Stimulated activated CD4-positive, alpha-beta T cell treated with anti-CD3 and anti-CD28 coated beads, Interleukin-2, amount 100 ng/mL, for 4 hours (primary cell): Measurements from ENCODE around the gene RAG2.
A peak's percentile ranks its signal among the peaks of the same experiment; 100 is the strongest.
"Not testable (repeated sequence)": the region's sequence is repeated elsewhere in the genome, so short reads cannot be mapped to it uniquely, and the experiment has no call there.

Source experiments
- DNase-seq: peaks from one replicate; pipeline ENCODE4 v3.0.0-alpha.2; 2020; ENCODE audit warnings: low read depth

RAG2 gene

DNA sequence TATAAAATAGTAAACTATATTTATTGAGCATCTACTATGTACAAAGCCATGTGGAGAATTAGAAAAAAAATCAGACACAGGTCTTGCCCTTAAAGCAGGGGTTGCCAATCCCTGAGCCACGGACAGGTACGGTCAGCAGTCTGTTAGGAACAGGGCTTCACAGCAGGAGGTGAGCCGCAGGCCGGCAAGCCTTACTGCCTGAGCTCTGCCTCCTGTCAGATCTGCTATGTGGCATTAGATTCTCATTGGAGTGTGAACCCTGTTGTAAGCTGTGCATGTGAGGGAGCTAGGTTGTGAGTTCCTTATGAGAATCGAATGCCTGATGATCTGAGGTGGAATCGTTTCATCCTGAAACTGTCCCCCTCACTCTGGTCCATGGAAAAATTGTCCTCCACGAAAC lies 2.1 kb upstream of the RAG2 start:
- DNase-seq: no peak

DNA sequence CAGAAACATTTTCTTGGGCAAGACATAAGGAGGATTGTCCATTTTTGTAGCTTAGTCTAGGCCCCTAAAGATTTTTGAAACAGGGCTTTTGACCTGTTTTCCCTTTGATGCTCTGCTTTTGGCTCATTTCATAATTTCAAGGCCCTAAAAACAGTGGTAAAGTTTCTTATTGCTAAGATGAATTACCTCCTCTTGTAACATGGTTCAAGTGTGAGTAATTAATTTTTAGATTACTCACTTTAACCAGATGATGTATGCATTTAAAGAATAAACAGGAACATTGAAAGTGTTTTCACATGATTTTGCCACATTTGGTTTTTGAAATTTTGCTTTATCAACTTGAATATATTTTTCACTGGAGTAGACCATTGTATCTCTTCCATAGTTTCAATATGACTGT lies 1.2 kb downstream of the RAG2 start:
- DNase-seq: no peak

DNA sequence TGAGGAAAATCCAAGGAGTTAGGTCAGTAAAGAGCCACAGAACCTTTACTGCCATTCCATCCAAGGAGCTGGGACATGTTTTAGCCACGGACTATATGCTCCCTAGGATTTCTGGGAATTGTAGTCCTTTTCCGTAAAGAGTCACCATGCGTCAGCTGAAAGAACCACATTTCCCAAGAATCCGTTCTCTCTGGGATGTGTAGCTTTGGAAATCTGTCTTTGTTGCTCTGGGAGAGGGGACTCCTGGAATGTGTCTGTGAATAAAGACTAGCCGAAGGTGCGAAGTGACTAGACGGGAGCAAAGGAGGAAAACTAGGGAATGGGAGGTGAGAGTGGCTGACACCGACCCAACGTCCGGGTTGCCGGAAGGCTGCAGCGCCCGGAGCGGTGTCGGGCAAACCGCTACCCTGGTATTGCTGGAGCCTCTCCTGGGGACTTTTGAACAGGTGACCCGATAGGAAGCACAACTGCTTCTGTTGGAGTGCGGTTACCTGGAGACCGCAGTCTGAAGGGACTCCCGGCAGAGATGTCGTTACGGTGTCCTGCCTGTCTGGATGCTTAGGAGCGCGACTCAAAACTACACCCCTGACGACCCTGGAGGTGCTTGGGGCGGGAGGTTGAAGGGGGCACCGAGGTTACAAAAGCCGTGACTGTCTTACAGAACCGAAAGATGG lies 3.6 kb downstream of the RAG2 start, which contains the start of gene IFTAP:
TSS of gene IFTAP (plus strand) at position 187 of the 674 bp plus-strand sequence. CDS start 15,602 bp downstream, outside the sequence.
- no peak for DNase-seq

DNA sequence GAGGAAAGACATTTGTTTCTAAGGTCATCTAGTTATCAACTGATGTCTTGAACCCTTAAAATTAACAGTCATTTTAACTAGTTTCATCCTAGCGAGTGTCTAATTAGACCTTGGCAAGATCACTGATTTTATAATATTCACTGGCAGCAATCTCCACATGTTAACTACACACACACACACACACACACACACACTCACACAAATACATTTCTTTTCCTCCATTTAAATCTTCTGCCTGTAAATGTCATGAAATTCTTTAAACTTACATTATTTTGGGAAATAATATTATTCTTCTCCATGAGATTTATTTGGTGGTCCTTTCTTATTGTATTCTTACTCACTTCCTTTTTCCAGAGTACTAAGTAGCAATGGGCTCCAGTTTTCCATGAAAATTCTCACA lies 6.6 kb downstream of the RAG2 start:
- no peak for DNase-seq

DNA sequence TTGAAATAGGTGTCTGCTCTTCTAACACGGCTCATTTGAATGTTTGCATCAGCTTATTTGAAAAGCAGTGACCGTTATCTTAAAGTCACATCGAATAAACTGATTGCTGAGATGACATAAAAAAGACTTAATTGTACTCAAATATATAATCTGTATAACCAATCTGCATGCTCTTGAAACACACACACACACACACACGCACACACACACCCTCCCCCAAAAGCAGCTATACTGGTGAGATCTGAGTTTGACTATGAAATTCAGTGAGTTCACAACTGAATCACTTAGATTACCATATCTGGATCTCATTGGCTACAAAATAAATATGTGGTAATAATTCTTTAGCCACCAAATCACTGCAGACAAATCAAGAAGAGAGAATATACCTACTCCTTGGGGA lies 7.5 kb downstream of the RAG2 start:
- no peak for DNase-seq

DNA sequence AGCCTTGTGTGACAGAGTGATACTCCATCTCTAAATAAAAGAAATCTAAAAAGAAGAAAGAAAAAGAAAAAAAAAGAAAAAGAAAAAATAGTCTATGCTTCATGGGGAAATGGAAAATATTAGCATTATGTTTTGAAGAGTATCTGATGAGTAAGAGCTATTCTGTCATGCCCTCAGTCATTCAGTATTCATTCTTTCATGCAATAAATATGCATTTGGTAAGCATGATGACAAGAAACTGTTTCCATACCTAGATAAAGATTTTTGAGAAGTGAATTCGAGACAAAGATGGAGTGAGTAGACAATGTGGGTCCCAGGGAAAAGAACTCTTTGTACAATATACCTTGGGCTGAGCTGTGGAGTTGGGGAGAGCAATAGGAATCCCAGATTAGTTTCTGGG lies 9.9 kb downstream of the RAG2 start:
- no peak for DNase-seq

DNA sequence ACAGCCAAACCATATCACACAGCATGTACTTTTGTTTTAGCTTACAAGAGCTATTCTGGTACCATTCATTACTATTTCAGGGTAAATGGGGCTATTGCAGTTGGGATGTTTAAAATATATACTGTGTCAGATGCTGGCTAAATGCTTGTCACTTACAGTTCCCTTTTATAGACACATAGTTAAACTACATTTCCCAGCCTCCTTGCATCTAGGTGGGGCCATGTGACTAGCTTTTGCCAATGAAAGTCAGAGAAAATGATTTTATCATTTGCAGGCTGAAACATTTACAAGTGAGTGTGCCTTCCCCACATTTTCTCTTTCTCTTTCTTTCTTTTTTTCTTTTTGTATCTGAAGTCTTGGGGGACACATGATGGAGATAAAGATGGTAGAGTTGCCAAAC lies 11.5 kb downstream of the RAG2 start:
- no peak for DNase-seq

DNA sequence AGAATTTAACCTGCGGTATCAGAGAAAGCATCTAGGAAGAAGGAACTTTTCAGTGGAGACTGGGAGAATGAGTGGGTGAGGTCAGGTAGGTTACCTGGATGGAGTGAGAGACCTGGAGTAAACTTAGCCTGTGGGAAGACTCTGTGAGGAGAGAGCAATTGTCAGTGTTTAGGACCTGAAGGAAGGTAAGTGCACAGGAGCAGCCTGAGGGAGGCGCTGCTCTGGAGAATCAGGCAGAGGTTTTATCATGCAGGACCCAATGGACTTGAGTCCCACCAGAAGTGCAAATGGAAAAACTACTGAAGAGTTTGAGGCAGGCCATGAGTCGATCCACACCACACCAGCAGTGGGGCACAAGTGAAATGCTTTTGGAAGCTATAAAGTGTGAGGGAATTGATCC lies 14.4 kb downstream of the RAG2 start:
- DNase-seq: no peak

DNA sequence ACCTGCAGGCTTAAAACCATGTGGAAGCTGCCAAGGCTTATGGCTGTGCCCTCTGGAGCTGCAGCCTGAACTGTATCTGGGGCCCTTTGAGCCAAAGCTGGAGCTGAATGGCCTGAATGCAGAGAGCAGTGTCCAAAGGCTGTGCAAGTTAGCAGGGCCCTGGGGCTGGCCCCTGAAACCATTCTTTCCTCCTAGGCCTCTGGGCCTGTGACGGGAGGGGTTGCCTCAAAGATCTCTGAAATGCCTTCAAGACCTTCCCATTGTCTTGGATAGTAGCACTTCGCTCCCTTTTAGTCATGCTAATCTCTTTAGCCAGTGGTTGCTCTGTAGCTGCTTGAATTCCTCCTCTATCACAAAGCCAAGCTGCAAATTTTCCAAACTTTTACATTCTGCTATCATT lies 16.5 kb downstream of the RAG2 start:
- DNase-seq: no peak

DNA sequence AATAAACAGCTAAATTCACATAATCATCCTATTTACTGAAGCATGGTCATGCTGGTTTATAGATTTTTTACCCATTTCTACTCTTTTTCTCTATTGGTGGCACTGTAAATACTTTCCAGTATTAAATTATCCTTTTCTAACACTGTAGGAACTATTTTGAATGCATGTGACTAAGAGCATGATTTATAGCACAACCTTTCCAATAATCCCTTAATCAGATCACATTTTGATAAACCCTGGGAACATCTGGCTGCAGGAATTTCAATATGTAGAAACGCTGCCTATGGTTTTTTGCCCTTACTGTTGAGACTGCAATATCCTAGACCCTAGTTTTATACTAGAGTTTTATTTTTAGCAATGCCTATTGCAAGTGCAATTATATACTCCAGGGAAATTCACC lies 19.6 kb downstream of the RAG2 start:
- DNase-seq: no peak

DNA sequence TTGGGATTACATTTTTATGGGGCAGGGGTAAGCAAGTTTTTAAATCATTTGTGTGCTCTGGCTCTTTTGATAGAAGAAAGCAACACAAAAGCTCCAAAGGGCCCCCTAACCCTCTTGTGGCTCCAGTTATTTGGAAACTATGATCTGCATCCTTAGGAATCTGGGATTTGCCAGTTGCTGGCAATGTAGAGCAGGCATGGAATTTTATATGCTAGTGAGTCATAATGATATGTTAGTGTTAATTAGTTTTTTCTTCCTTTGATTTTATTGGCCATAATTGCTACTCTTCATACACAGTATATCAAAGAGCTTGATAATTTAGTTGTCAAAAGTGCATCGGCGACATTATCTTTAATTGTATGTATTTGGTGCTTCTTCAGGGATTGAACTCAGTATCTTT lies 20.2 kb downstream of the RAG2 start:
- no peak for DNase-seq

DNA sequence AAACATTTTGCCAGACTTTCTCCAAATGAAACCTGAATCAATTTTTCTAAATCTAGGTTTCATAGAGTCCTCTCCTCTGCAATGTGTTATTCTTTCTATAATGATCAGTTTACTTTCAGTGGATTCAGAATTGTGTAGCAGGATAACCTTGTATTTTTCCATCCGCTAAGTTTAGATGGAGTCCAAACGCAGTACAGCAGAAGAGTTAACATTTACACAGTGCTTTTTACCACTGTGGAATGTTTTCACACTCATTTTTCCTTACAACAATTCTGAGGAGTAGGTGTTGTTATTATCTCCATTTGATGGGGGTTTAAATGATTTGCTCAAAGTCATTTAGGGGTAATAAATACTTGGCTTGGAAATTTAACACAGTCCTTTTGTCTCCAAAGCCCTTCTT lies 20.7 kb downstream of the RAG2 start:
- DNase-seq: no peak

DNA sequence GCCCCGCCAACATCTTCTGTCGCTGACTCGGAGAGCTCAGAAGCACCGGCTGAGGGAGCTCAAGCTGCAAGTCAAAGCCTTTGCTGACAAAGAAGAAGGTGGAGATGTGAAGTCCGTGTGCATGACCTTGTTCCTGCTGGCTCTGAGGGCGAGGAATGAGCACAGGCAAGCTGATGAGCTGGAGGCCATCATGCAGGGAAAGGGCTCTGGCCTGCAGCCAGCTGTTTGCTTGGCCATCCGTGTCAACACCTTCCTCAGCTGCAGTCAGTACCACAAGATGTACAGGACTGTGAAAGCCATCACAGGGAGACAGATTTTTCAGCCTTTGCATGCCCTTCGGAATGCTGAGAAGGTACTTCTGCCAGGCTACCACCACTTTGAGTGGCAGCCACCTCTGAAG lies 23.6 kb downstream of the RAG2 start:
- no peak for DNase-seq

DNA sequence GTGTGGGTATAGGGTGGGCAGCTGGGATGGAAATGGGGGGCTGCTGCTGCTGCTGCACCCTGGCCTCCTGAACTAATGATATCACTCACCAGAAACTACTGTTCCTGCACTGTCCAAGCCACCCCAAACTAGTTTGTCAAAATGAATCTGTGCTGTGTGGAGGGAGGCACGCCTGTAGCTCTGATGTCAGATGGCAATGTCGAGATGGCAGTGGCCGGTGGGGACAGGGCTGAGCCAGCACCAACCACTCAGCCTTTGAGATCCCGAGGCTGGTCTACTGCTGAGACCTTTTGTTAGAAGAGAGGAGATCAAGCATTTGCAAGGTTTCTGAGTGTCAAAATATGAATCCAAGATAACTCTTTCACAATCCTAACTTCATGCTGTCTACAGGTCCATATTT lies 28.9 kb downstream of the RAG2 start:
- no peak for DNase-seq

DNA sequence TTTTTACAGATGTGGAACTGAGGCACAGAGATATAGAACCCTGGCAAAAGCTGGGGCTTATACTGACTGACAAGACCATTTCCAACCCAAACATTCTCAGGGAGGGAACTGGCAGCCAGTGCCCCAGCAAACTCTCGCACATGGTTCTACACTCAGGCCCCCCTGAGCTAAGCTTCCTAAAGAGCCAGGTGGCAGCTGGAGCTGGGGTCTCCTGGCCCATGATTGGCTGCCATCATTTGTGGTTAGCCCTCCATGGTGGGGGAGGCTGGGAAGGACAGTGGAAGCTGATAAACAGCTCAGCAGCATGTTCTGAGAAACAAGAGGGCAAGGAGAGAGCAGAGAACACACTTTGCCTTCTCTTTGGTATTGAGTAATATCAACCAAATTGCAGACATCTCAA lies 30.3 kb downstream of the RAG2 start, which contains the start of gene RAG1:
TSS of gene RAG1 (plus strand) at position 314 of the 400 bp plus-strand sequence. CDS start 5,298 bp downstream, outside the sequence.
- no peak for DNase-seq

DNA sequence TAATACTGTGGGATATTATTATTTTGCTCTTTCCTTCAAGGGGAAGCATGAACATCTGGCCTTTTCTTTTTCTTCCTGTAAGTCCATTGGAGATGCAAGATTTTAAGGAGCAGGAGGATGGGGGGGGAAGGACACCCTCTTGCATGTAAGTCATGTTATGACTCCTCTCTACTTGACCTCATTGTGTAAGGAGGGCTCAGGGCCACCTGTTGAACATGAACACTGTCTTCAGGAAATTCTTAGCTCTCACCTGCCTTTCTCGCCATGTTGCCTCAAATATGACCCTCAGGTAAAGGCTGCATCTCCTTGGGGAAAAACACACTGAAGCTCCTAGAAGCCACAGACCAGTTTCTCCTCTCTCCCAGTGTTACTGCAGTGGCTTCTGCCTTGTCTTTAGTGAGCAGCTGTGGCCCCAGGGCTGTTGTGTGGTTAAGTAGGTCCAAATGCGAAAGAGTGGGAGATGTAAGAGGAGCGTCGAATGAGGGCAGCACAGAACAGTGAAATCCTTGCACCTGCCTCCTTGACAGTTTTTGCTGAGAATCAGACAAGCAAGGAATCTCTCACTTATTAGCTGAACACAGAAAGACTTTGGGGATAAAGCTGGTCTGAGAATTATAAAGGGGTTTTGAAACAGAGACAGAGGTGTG lies 31.5 kb downstream of the RAG2 start:
- DNase-seq: no peak

DNA sequence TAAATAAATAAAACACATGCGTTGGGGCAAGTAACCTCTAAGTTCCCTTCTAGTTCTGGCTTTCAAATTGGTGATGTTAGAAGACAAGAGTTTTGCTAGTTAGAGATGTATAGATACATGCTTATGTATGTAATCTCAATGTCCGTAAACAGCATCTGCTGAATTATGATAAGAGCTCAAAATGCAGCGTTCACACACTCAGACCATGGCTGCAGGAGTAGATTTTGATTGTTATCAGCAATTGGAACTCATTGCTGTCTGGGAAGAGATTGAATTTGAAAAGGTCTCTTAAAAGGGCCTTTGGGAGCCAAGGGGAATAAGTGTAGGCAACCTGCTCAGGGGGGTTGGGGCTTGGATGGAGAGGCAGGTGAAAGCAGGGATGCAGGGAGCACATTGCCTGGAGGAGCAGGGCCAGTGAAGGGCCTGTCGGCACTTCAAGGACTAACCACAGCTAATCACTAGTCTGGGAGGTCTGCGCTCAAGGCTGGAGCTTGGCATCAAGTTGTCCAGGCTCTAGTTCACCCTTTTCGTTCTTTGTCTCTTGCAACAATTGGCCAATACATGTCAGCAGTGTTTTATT lies 32.9 kb downstream of the RAG2 start:
- DNase-seq: no peak

DNA sequence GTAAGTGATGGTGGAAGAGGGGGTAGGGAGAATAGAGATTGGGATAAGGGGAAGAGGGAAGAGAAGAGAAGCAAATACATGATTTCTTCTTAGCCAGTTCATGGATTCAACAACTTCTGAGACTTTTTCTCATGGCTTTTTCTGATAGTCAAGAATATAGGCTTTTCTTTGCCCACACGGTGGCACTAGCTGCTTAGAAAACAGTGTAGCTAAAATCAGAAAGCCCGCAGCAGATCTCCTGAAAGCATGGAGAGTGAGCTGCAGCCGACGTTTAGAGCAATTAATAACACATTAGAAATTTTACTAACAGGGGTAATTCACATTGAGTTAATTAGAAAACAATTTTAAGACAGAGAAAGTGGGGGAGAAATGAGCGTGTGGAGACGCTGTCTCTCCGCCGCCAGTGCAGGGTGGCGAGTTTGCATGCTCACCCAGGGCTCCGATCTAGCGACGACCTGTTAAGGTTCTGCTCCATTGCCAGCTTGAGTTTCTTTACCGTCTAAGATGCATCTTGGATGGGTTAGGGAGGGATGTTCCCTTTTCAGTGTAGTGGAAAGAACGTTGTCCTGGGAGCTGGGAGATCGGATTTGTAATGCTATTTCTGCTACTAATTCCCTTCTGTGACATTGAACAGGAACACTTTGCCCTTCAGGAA lies 33.5 kb downstream of the RAG2 start:
- peak; percentile 13 for DNase-seq

DNA sequence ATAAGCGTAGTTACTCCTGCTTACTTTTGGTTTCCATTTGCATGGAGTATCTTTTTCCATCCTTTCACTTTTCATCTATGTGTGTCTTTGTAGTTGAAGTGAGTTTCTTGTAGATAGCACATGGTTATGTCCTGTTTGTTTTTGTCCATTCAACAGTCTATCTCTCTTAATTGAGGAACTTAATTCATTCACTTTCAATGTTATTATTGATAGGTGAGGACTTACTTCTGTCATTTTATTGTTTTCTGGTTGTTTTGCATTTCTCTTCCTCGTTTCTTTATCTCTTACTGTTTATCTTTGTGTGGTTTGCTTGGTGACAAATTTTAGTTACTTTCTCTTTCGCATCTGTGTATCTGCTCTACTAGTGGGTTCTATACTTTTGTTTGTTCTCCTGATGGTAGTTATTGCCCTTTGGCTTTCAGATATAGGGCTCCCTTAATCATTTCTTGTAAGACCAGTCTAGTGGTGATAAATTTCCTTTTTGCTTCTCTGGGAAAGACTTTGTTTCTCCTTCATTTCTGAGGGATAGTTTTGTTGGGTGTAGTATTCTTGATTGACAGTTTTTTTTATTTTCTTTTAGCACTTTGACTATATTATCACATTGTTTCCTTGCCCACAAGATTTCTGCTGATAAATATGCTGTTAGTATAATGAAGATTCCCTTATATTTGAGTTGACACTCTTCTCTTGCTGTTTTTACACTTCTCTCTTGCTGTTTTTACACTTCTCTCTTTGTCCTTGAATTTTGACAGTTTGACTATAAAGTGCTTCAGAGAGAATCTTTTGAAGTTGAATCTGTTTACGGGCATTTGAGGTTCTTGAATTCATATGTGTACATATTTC lies 39.2 kb downstream of the RAG2 start:
- no peak for DNase-seq

DNA sequence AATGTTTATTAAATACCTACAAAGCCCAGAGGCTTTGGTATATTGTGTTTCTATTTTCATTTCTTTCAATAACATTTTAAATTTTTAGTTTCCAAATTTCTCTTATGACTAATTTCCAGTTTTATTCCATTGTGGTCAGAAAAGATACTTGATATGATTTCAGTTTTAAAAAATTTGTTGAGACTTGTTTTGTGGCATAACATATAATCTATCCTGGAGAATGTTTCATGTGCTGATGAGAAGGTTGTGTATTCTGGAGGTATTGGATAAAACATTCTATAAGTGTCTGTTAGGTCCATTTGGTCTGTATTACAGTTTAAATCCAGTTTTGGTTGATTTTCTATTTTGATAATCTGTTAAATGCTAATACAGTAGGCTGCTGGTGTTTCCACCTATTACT lies 40.0 kb downstream of the RAG2 start:
- DNase-seq: no peak

DNA sequence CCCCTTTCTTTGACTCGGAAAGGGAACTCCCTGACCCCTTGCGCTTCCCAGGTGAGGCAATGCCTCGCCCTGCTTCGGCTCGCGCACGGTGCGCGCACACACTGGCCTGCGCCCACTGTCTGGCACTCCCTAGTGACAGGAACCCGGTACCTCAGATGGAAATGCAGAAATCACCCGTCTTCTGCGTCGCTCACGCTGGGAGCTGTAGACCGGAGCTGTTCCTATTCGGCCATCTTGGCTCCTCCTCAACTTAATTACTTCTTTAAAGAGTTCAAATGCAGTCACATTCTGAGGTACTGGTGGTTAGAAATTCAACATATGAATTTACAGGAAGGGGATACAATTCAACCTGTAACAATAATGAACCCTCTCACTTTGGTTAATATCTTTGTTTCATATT lies 40.6 kb downstream of the RAG2 start:
- not testable (repeated sequence) for DNase-seq
